NT2/D1 (cell line): ENCODE results near the gene SMIM1.

Experiments used
- SUZ12 ChIP-seq: IDR thresholded peaks from 2 replicates; pipeline ENCODE4 v1.6.1; 2011; ENCODE audit not compliant: insufficient read length, insufficient read depth; ENCODE audit errors: extremely low read depth
- YY1 ChIP-seq: IDR thresholded peaks from 2 replicates; pipeline ENCODE4 v1.6.1; 2011; ENCODE audit not compliant: insufficient read length, insufficient read depth
- ZNF274 ChIP-seq: IDR thresholded peaks from 2 replicates; pipeline ENCODE4 v1.6.1; 2011; ENCODE audit warnings: mild to moderate bottlenecking, low read depth, low read length

GRCh38 chr1:3730543-3731247 is 41.9 kb upstream of the SMIM1 start:
- no peak for TF ChIP-seq YY1
- TF ChIP-seq ZNF274, result no peak
- no peak for TF ChIP-seq SUZ12
